DND-41 (cell line): Measurements from ENCODE around the gene FCN1.

ENCODE experiments used
- ATAC-seq: fragments of 200-7000 bp; cut with Tn5 transposase; 3 replicates; pipeline ENCODE4 v1.9.1; 2021; ENCODE audit warnings: low read depth; ENCODE audit not compliant: insufficient read depth
- DNase-seq: peaks from one replicate; pipeline ENCODE4 v3.0.0-alpha.2; 2020
- H2AFZ ChIP-seq: 2 replicates; pipeline ENCODE4 v1.6.0; 2012; ENCODE audit warnings: low read depth, low read length
- H3K27ac ChIP-seq: 2 replicates; pipeline ENCODE4 v1.5.1; 2012; ENCODE audit warnings: low read length, inconsistent platforms
- H3K27me3 ChIP-seq: fragments of 200-600 bp; sonication (generic); 2 replicates; pipeline ENCODE4 v1.6.0; 2012; ENCODE audit warnings: low read length, mild to moderate bottlenecking, inconsistent platforms; ENCODE audit not compliant: insufficient read depth, poor library complexity
- H3K36me3 ChIP-seq: 2 replicates; pipeline ENCODE4 v1.5.1; 2012; ENCODE audit warnings: low read length, inconsistent platforms; ENCODE audit not compliant: insufficient read depth
- H3K4me1 ChIP-seq: 2 replicates; pipeline ENCODE4 v1.5.1; 2012; ENCODE audit warnings: mild to moderate bottlenecking, low read length; ENCODE audit not compliant: insufficient read depth
- H3K4me2 ChIP-seq: 2 replicates; pipeline ENCODE4 v1.6.0; 2012; ENCODE audit warnings: mild to moderate bottlenecking, moderate library complexity, low read length, inconsistent platforms; ENCODE audit not compliant: insufficient read depth
- H3K4me3 ChIP-seq, 2 experiments: fragments of 200-600 bp in 1 of 2; shearing (Covaris generic) in 1 of 2; 2 replicates each; pipeline ENCODE4 v1.5.1; 2012 to 2016; ENCODE audit warnings: inconsistent platforms in 2 of 2, low read length in 2 of 2, mild to moderate bottlenecking in 2 of 2, low read depth in 1 of 2, moderate library complexity in 1 of 2
- H3K79me2 ChIP-seq: 2 replicates; pipeline ENCODE4 v1.6.0; 2012; ENCODE audit warnings: low read length, inconsistent platforms; ENCODE audit not compliant: insufficient read depth
- H3K9ac ChIP-seq: 2 replicates; pipeline ENCODE4 v1.6.0; 2012; ENCODE audit warnings: low read depth, mild to moderate bottlenecking, inconsistent platforms, low read length, moderate library complexity
- H3K9me3 ChIP-seq: 2 replicates; pipeline ENCODE4 v1.5.1; 2012; ENCODE audit warnings: low read length, moderate library complexity, mild to moderate bottlenecking, inconsistent platforms; ENCODE audit not compliant: insufficient read depth, severe bottlenecking
- H4K20me1 ChIP-seq: 2 replicates; pipeline ENCODE4 v1.6.0; 2012; ENCODE audit warnings: low read length; ENCODE audit not compliant: insufficient read depth
- CTCF ChIP-seq: IDR thresholded peaks from 2 replicates; pipeline ENCODE4 v1.5.1; 2012; ENCODE audit warnings: borderline replicate concordance, low read length, moderate library complexity, mild to moderate bottlenecking; ENCODE audit not compliant: poor library complexity, severe bottlenecking; ENCODE audit errors: extremely low read depth
- EZH2 ChIP-seq: IDR thresholded peaks from 3 replicates; pipeline ENCODE4 v1.6.1; 2012; ENCODE audit warnings: borderline replicate concordance, low read depth, mild to moderate bottlenecking, moderate library complexity, low read length, inconsistent platforms; ENCODE audit not compliant: severe bottlenecking

Gene FCN1

GRCh38 chr9:134887686-134888602, 29.8 kb downstream of the FCN1 start:
- Histone ChIP-seq H3K9ac (no peak overlapping the region), H3K27ac (no peak overlapping the region), H3K4me2 (no peak overlapping the region), H3K79me2 (no peaks in the 10 kb centered on the region), H3K4me1 (no peaks in the 10 kb centered on the region), H3K9me3 (no peaks in the 10 kb centered on the region), H3K4me3 (no peak overlapping the region), H3K36me3 (no peaks in the 10 kb centered on the region), H3K27me3 (no peaks in the 10 kb centered on the region), H4K20me1 (no peaks in the 10 kb centered on the region), H2AFZ (no peak overlapping the region)
- ATAC-seq, result no peak
- DNase-seq, result no peak
- TF ChIP-seq EZH2 (no peak), CTCF (no peak)

- Histone ChIP-seq H3K27me3 (no peaks in the 10 kb centered on the region), H3K4me2 (no peak overlapping the region)
- TF ChIP-seq CTCF (no peak), EZH2 (no peak)
These were observed 30.5 kb downstream of the FCN1 start for GRCh38 chr9:134887219-134887618.

GRCh38 chr9:134886413-134886913, 31.2 kb downstream of the FCN1 start:
- Histone ChIP-seq H3K36me3 (no peaks in the 10 kb centered on the region), H3K27ac (no peak overlapping the region), H4K20me1 (no peaks in the 10 kb centered on the region), H3K9me3 (no peaks in the 10 kb centered on the region), H2AFZ (no peak overlapping the region), H3K4me1 (no peaks in the 10 kb centered on the region), H3K4me2 (no peak overlapping the region), H3K9ac (no peak overlapping the region), H3K4me3 (no peak overlapping the region), H3K27me3 (no peaks in the 10 kb centered on the region), H3K79me2 (no peaks in the 10 kb centered on the region)
- no peak for DNase-seq
- no peak for ATAC-seq
- TF ChIP-seq CTCF (no peak), EZH2 (no peak)

More at GRCh38 chr9:134887219-134887618, 30.5 kb downstream of the FCN1 start:
- no peak for ATAC-seq
- H3K4me1 ChIP-seq, result no peaks in the 10 kb centered on the region
- H3K4me3 ChIP-seq, result no peak overlapping the region
- H3K9me3 ChIP-seq, result no peaks in the 10 kb centered on the region
- H3K79me2 ChIP-seq, result no peaks in the 10 kb centered on the region
- no peak overlapping the region for H3K27ac ChIP-seq
- H4K20me1 ChIP-seq, result no peaks in the 10 kb centered on the region
- no peak for DNase-seq
- no peaks in the 10 kb centered on the region for H3K36me3 ChIP-seq
- no peak overlapping the region for H3K9ac ChIP-seq
- no peak overlapping the region for H2AFZ ChIP-seq
